Liver (tissue), 9 donors: ENCODE results near the gene DCTN3. TPM values are rescaled to one million over a fixed set of nuclear protein-coding genes. Genes with fewer than 3 reads are reported as not detected.

Source experiments
- DNase-seq: peaks from one replicate; pipeline ENCODE4 v3.0.0-alpha.2; 2017; ENCODE audit warnings: low spot score
- H3K27ac ChIP-seq, 2 donors: one replicate each; pipeline ENCODE4 v1.7.0; 2013; ENCODE audit warnings: inconsistent platforms in 2 of 2, low read length in 2 of 2, control low read depth in 1 of 2, low read depth in 1 of 2, mild to moderate bottlenecking in 1 of 2
- H3K27me3 ChIP-seq, 4 donors: one replicate each; pipeline versions ENCODE4 v1.6.1 to v1.7.0; 2013; ENCODE audit warnings: low read length in 3 of 4, inconsistent platforms in 1 of 4, mild to moderate bottlenecking in 1 of 4, moderate library complexity in 1 of 4; ENCODE audit not compliant: control insufficient read depth in 4 of 4, insufficient read depth in 4 of 4
- H3K36me3 ChIP-seq, 4 donors: one replicate each; pipeline versions ENCODE4 v1.6.1 to v1.7.0; 2013; ENCODE audit warnings: low read length in 3 of 4, mild to moderate bottlenecking in 3 of 4, low read depth in 1 of 4, moderate library complexity in 1 of 4; ENCODE audit not compliant: control insufficient read depth in 4 of 4, insufficient read depth in 3 of 4
- H3K4me1 ChIP-seq, 4 donors: one replicate each; pipeline versions ENCODE4 v1.6.1 to v1.7.0; 2013; ENCODE audit warnings: low read length in 3 of 4, mild to moderate bottlenecking in 3 of 4, moderate library complexity in 1 of 4; ENCODE audit not compliant: control insufficient read depth in 4 of 4, insufficient read depth in 4 of 4
- H3K4me3 ChIP-seq, 3 donors: one replicate each; pipeline versions ENCODE4 v1.6.1 to v1.7.0; 2013; ENCODE audit warnings: low read length in 3 of 3, control low read depth in 1 of 3, low read depth in 1 of 3, mild to moderate bottlenecking in 1 of 3
- H3K9ac ChIP-seq, 2 donors: one replicate each; pipeline ENCODE4 v1.7.0; 2013; ENCODE audit warnings: low read length in 2 of 2, mild to moderate bottlenecking in 2 of 2, moderate library complexity in 2 of 2, control low read depth in 1 of 2, low read depth in 1 of 2
- H3K9me3 ChIP-seq, 4 donors: one replicate each; pipeline versions ENCODE4 v1.6.1 to v1.7.0; 2013; ENCODE audit warnings: low read length in 3 of 4; ENCODE audit not compliant: control insufficient read depth in 4 of 4
- HNF4A ChIP-seq, 2 donors: conservative IDR thresholded peaks; 2 replicates each; pipeline ENCODE4 v1.6.1; 2016; ENCODE audit warnings: antibody characterized with exemption in 2 of 2, mild to moderate bottlenecking in 2 of 2
- MAX ChIP-seq: IDR thresholded peaks from 2 replicates; pipeline ENCODE4 v1.6.1; 2016; ENCODE audit warnings: antibody characterized with exemption
- RAD21 ChIP-seq, 2 donors: IDR thresholded peaks; 2 replicates each; pipeline ENCODE4 v1.6.1; 2016; ENCODE audit warnings: antibody characterized with exemption in 2 of 2, mild to moderate bottlenecking in 2 of 2
- REST ChIP-seq: IDR thresholded peaks from 2 replicates; pipeline ENCODE4 v1.6.1; 2016; ENCODE audit warnings: antibody characterized with exemption, mild to moderate bottlenecking
- SP1 ChIP-seq: IDR thresholded peaks from 2 replicates; pipeline ENCODE4 v1.6.1; 2018; ENCODE audit warnings: antibody characterized with exemption, mild to moderate bottlenecking
- YY1 ChIP-seq: IDR thresholded peaks from 2 replicates; pipeline ENCODE4 v1.6.1; 2016; ENCODE audit warnings: antibody characterized with exemption, mild to moderate bottlenecking
- ZBTB33 ChIP-seq: IDR thresholded peaks from 2 replicates; pipeline ENCODE4 v1.6.1; 2016; ENCODE audit warnings: antibody characterized with exemption
- WGBS: extraction: QIAGEN DNeasy Blood & Tissue Kit; methylation state at CpG from one replicate; pipeline ENCODE4 v1.1.7; 2013; 5-methylcytosine and 5-hydroxymethylcytosine counted together
- polyA plus RNA-seq, 2 donors: library from polyadenylated mRNA; stranded (reverse) in 1 of 2; unstranded in 1 of 2; fragments of 200-250 nt in 1 of 2; fragments of >200 nt in 1 of 2; fragmentation: Nextera tagmentation in 1 of 2; extraction: Ambion mirVana in 1 of 2; gene quantifications; one replicate each; pipeline versions ENCODE4 v1.2.1 to v1.2.3, GENCODE V29; 2013 to 2015
- total RNA-seq, 2 donors: library from RNA; depleted of rRNA; stranded (reverse); fragments of >200 nt; gene quantifications; one replicate each; pipeline ENCODE4 v1.2.3, GENCODE V29; 2014
- TF ChIP-seq, protein P1 (sequence below): fragments of 150-350 bp; IDR thresholded peaks from 2 replicates; pipeline ENCODE4 v1.5.1; 2017; ENCODE audit warnings: improper control_type of control experiment, low read depth, low read length; ENCODE audit not compliant: missing input control
- donor health status: healthy.
- donor health status: healthy.
- donor health status: healthy.
- donor health status: healthy.
- donor health status: healthy.

DCTN3 gene
- total and polyA plus RNA-seq, 4 donors = 24.9 to 51.9 (median 46.7) TPM

DNA sequence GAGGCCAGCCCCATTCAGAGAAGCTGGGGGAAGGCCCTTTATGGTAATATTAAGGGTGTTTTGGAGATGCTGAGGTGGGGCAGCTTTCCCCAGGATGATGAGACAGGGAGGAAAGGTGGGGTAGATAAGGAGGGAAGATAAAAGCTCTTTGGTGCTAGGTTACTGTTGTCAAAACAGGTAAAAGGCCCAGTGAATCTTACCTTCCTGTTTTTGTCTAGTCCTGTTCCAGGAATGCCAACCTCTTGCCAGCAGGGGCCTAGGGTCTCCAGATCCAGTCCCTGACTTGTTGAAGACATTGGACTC, 43.0 kb upstream of the DCTN3 start (continued):
- TF ChIP-seq ZBTB33 = no peak
- TF ChIP-seq, protein P1, sequence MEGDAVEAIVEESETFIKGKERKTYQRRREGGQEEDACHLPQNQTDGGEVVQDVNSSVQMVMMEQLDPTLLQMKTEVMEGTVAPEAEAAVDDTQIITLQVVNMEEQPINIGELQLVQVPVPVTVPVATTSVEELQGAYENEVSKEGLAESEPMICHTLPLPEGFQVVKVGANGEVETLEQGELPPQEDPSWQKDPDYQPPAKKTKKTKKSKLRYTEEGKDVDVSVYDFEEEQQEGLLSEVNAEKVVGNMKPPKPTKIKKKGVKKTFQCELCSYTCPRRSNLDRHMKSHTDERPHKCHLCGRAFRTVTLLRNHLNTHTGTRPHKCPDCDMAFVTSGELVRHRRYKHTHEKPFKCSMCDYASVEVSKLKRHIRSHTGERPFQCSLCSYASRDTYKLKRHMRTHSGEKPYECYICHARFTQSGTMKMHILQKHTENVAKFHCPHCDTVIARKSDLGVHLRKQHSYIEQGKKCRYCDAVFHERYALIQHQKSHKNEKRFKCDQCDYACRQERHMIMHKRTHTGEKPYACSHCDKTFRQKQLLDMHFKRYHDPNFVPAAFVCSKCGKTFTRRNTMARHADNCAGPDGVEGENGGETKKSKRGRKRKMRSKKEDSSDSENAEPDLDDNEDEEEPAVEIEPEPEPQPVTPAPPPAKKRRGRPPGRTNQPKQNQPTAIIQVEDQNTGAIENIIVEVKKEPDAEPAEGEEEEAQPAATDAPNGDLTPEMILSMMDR = no peak

- Histone ChIP-seq H3K36me3 (peaks cover 0 to 14% (median 0%) of the 10 kb centered on the region in 4 donors), H3K4me3 (no peak within 1 kb of the TSS), H3K27me3 (no peaks in the 10 kb centered on the region), H3K9ac (no peak within 1 kb of the TSS), H3K27ac (no peak within 1 kb of the TSS), H3K4me1 (peaks cover 4 to 23% (median 13%) of the 10 kb centered on the region in 4 donors), H3K9me3 (no peaks in the 10 kb centered on the region)
- 95% methylated on average over 4 of the region's 4 CpGs for WGBS
- TF ChIP-seq HNF4A (conservative IDR thresholded peaks at IDR 0.05) (no peak), RAD21 (IDR thresholded peaks at IDR 0.05) (no peak), REST (no peak)
- no peak for DNase-seq
Measured at GRCh38 chr9:34662526-34663302, 42.4 kb upstream of the DCTN3 start, which contains the start of gene CCL27. Gene CCL27 (minus strand): TSS chr9:34662657. CDS start chr9:34662633, 24 bp downstream.

GRCh38 chr9:34659592-34660253, 39.4 kb upstream of the DCTN3 start:
- Histone ChIP-seq H3K27ac (no peak overlapping the region), H3K27me3 (no peaks in the 10 kb centered on the region), H3K9ac (no peak overlapping the region), H3K4me1 (peaks cover 2 to 11% (median 6%) of the 10 kb centered on the region in 4 donors), H3K4me3 (no peak overlapping the region), H3K9me3 (no peaks in the 10 kb centered on the region), H3K36me3 (peaks cover 0 to 14% (median 0%) of the 10 kb centered on the region in 4 donors)
- DNase-seq = no peak
- no peak for TF ChIP-seq MAX
- TF ChIP-seq SP1 = no peak
- no peak for TF ChIP-seq YY1
- TF ChIP-seq RAD21 (IDR thresholded peaks at IDR 0.05) = no peak
- 85% methylated on average over 8 of the region's 8 CpGs for WGBS
